Fibroblast of pulmonary artery (primary cell): ENCODE measurements around the gene ACBD7.

Source experiments
- DNase-seq: peaks from one replicate; pipeline ENCODE4 v3.0.0-alpha.2; 2010; ENCODE audit warnings: low read depth
- H3K4me3 ChIP-seq: replicated peaks from 2 replicates; pipeline ENCODE4 v1.5.1; 2011; ENCODE audit warnings: low read depth, mild to moderate bottlenecking, control low read depth, low read length, moderate library complexity
- TF ChIP-seq, protein P1 (sequence below): IDR thresholded peaks from 2 replicates; pipeline ENCODE4 v1.5.1; 2011; ENCODE audit warnings: mild to moderate bottlenecking, control low read depth, low read length, inconsistent platforms; ENCODE audit errors: missing control alignments

Gene ACBD7

DNA sequence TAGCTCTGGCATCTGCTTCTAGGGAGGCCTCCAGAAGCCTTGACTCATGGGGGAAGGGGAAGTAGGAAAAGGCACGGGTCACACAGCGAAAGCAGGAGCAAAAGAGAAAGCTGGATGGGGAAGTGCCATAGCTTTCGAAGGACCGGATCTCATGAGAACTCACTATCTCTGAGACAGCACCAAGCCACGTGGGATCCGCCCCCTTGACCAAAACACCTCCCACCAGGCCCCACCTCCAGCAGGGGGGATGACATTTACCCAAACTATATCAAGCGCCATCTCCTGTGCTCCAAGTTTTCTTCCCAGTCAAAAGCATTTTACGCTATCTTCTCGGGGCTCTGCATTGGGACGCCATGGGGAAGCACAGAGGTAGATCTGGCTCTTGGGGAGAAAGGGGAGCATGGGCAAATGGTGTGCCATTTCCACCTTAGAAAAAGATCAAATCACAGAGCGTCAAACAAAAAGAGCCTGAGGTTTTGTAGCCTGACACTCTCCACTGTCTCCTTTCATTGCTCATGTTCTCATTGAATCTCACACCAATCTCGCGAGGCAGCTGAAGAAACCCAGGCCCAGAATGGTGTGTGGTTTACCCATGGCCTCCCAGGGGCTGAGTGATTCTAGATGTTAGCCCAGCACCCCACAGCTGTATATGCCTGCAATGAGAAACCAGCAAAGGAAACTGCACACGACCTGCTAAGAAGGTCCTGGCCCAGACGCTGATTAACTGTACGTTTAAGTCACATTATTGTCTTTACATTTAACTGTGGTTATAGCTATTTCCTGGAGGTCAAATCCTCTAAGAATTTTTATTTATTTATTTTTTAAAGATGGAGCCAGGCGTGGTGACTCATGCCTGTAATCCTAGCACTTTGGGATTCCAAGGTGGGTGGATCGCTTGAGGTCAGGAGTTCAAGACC lies 52.9 kb downstream of the ACBD7 start:
- H3K4me3 ChIP-seq, result no peak overlapping the region
- DNase-seq, result peak; percentile 29
- TF ChIP-seq, protein P1, sequence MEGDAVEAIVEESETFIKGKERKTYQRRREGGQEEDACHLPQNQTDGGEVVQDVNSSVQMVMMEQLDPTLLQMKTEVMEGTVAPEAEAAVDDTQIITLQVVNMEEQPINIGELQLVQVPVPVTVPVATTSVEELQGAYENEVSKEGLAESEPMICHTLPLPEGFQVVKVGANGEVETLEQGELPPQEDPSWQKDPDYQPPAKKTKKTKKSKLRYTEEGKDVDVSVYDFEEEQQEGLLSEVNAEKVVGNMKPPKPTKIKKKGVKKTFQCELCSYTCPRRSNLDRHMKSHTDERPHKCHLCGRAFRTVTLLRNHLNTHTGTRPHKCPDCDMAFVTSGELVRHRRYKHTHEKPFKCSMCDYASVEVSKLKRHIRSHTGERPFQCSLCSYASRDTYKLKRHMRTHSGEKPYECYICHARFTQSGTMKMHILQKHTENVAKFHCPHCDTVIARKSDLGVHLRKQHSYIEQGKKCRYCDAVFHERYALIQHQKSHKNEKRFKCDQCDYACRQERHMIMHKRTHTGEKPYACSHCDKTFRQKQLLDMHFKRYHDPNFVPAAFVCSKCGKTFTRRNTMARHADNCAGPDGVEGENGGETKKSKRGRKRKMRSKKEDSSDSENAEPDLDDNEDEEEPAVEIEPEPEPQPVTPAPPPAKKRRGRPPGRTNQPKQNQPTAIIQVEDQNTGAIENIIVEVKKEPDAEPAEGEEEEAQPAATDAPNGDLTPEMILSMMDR, result no peak

DNA sequence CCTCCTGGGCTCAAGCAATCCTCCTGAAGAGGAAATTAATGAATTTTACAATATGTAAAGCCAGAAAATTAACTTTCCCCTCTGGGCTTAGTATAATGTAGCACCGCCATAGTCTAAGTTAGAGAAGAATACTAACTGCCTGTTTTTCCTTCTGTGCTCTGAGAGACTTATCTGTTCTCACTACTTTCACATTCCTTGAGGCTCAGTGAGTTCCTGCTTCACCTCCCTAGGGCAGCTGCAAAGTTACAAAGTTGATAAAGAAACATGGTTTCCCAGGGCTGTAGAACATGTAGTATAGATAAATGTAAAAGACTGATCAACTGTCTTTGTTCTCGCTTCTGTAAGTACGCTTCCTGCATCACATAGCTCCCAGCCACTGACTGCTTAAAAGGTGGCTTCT lies 60.8 kb downstream of the ACBD7 start:
- peak; percentile 19 for DNase-seq

More for the DNA sequence above, 60.8 kb downstream of the ACBD7 start:
- H3K4me3 ChIP-seq, result no peak overlapping the region
- TF ChIP-seq, protein P1, result no peak
